Stomach (tissue), 9 donors: ENCODE results near the gene GRHL3. TPM values are rescaled to one million over a fixed set of nuclear protein-coding genes. Genes with fewer than 3 reads are reported as not detected.

Experiments
- DNase-seq, 2 donors: peaks; one replicate each; pipeline versions ENCODE4 v3.0.0 to v3.0.0-alpha.2; 2013 to 2019
- H3K27ac ChIP-seq, 5 donors: fragments of 200-600 bp in 4 of 5; sonication (generic) in 4 of 5; one replicate each; pipeline ENCODE4 v1.5.1; 2013 to 2019; ENCODE audit warnings: mild to moderate bottlenecking in 1 of 5, moderate library complexity in 1 of 5
- H3K27me3 ChIP-seq, 3 donors: fragments of 200-600 bp; sonication (generic); one replicate each; pipeline ENCODE4 v1.5.1; 2017 to 2019; ENCODE audit warnings: mixed run types in 1 of 3
- H3K36me3 ChIP-seq, 4 donors: fragments of 200-600 bp; sonication (generic); 1 replicate in 3 of 4; 2 replicates in 1 of 4; pipeline ENCODE4 v1.5.1; 2016 to 2019
- H3K4me1 ChIP-seq, 4 donors: fragments of 200-600 bp; sonication (generic); one replicate each; pipeline ENCODE4 v1.5.1; 2016 to 2019
- H3K4me3 ChIP-seq, 4 donors: fragments of 200-600 bp; sonication (generic) in 3 of 4; one replicate each; pipeline ENCODE4 v1.5.1; 2016 to 2019; ENCODE audit warnings: mild to moderate bottlenecking in 1 of 4
- H3K9me3 ChIP-seq, 4 donors: fragments of 200-600 bp; sonication (generic); one replicate each; pipeline ENCODE4 v1.5.1; 2016 to 2019
- CTCF ChIP-seq, 7 experiments: fragments of 450-650 bp in 4 of 7; fragments of 200-600 bp in 3 of 7; sonication (generic) in 3 of 7; IDR thresholded peaks; one replicate each; pipeline ENCODE4 v1.5.1; 2016 to 2019; ENCODE audit warnings: antibody characterized with exemption in 7 of 7, control low read depth in 2 of 7, mild to moderate bottlenecking in 1 of 7
- EP300 ChIP-seq: sonication (generic); formaldehyde crosslinking; IDR thresholded peaks from one replicate; pipeline ENCODE4 v1.6.1; 2017; ENCODE audit warnings: antibody characterized with exemption
- POLR2A ChIP-seq, 4 donors: fragments of 450-650 bp; IDR thresholded peaks; one replicate each; pipeline ENCODE4 v1.6.1; 2016; ENCODE audit warnings: antibody characterized with exemption in 4 of 4, control low read depth in 2 of 4, mild to moderate bottlenecking in 1 of 4, moderate library complexity in 1 of 4
- POLR2AphosphoS5 ChIP-seq, 3 donors: sonication (generic); formaldehyde crosslinking; IDR thresholded peaks; one replicate each; pipeline ENCODE4 v1.6.1; 2016; ENCODE audit warnings: antibody characterized with exemption in 3 of 3
- WGBS, 5 donors: extraction: QIAGEN DNeasy Blood & Tissue Kit in 3 of 5; methylation state at CpG; one replicate each; pipeline versions ENCODE4 v1.1.5 to v1.1.7; 2013 to 2018; 5-methylcytosine and 5-hydroxymethylcytosine counted together
- intact Hi-C: fragments of 100-400 bp; cut with DNase I; formaldehyde crosslinking; loops from one replicate; pipeline ENCODE4 v1.15.1; 2023; ENCODE audit warnings: low total_unique reads
- polyA plus RNA-seq, 3 donors: library from polyadenylated mRNA; stranded (reverse); fragments of 200-250 nt; gene quantifications; one replicate each; pipeline ENCODE4 v1.2.3, GENCODE V29; 2013
- total RNA-seq, 5 donors: library from RNA; depleted of rRNA; stranded (reverse); fragments of >200 nt; gene quantifications; one replicate each; pipeline versions ENCODE4 v1.1.0 to v1.2.3, GENCODE V29; 2014 to 2016
- donor health status: healthy with polysubstance abuse.
- donor health status: Bipolar disorder and iron deficiency.
- donor health status: healthy.

The GRHL3 gene
- total and polyA plus RNA-seq, 8 donors, result 0.19 to 13.9 (median 0.67) TPM; not detected in 4

- H3K4me1 ChIP-seq, result peaks cover 0 to 16% (median 10%) of the 10 kb centered on the region in 4 donors
- no peaks in the 10 kb centered on the region for H3K27me3 ChIP-seq
- intact Hi-C loops, result no loop called here
- DNase-seq, result no peak
- H3K4me3 ChIP-seq, result no peak overlapping the region
- TF ChIP-seq POLR2AphosphoS5 (IDR thresholded peaks at IDR 0.05) (no peak), POLR2A (IDR thresholded peaks at IDR 0.05) (no peak), CTCF (IDR thresholded peaks at IDR 0.05) (no peak), EP300 (no peak)
- H3K27ac ChIP-seq, result no peak overlapping the region
- WGBS, 5 donors, result 90 to 97% (median 97%) methylated on average over 3 of the region's 3 CpGs
- peaks cover 5 to 36% (median 32%) of the 10 kb centered on the region in 4 donors for H3K36me3 ChIP-seq
- H3K9me3 ChIP-seq, result no peaks in the 10 kb centered on the region
Measured at GRCh38 chr1:24361811-24362210, 42.7 kb downstream of the GRHL3 start.

- 90 to 99% (median 94%) methylated on average over 2 of the region's 2 CpGs for whole genome bisulfite sequencing, 5 donors
- no peak for DNase-seq
- Histone ChIP-seq H3K36me3 (peaks cover 5 to 35% (median 32%) of the 10 kb centered on the region in 4 donors), H3K4me3 (no peak overlapping the region), H3K27me3 (no peaks in the 10 kb centered on the region), H3K27ac (no peak overlapping the region), H3K4me1 (peaks cover 0 to 16% (median 10%) of the 10 kb centered on the region in 4 donors), H3K9me3 (no peaks in the 10 kb centered on the region)
- intact Hi-C loops, result no loop called here
- TF ChIP-seq EP300 (no peak), POLR2AphosphoS5 (IDR thresholded peaks at IDR 0.05) (no peak), CTCF (IDR thresholded peaks at IDR 0.05) (no peak), POLR2A (IDR thresholded peaks at IDR 0.05) (no peak)
Measured at GRCh38 chr1:24362396-24362795, 43.2 kb downstream of the GRHL3 start.

- no peak for DNase-seq
- H3K36me3 ChIP-seq, result peaks cover 0 to 29% (median 25%) of the 10 kb centered on the region in 4 donors
- H3K27ac ChIP-seq, result no peak overlapping the region
- no peak for TF ChIP-seq POLR2AphosphoS5 (IDR thresholded peaks at IDR 0.05)
- H3K27me3 ChIP-seq, result no peaks in the 10 kb centered on the region
- H3K4me1 ChIP-seq, result peaks cover 0 to 16% (median 10%) of the 10 kb centered on the region in 4 donors
- intact Hi-C loops, result no loop called here
- 68 to 84% (median 79%) methylated on average over 4 of the region's 4 CpGs for WGBS, 5 donors
- H3K9me3 ChIP-seq, result no peaks in the 10 kb centered on the region
- no peak overlapping the region for H3K4me3 ChIP-seq
Measured at GRCh38 chr1:24362982-24363614, 43.9 kb downstream of the GRHL3 start.

GRCh38 chr1:24363994-24364393, 44.8 kb downstream of the GRHL3 start:
- H3K4me3 ChIP-seq, result no peak overlapping the region
- WGBS, 5 donors, result 87 to 90% (median 88%) methylated on average over 7 of the region's 7 CpGs
- H3K9me3 ChIP-seq, result no peaks in the 10 kb centered on the region
- H3K4me1 ChIP-seq, result peaks cover 0 to 16% (median 10%) of the 10 kb centered on the region in 4 donors
- DNase-seq, result no peak
- no peak overlapping the region for H3K27ac ChIP-seq
- H3K27me3 ChIP-seq, result no peaks in the 10 kb centered on the region
- intact Hi-C loops, result no loop called here
- peaks cover 0 to 27% (median 22%) of the 10 kb centered on the region in 4 donors for H3K36me3 ChIP-seq
- TF ChIP-seq POLR2A (IDR thresholded peaks at IDR 0.05) (no peak), POLR2AphosphoS5 (IDR thresholded peaks at IDR 0.05) (no peak), CTCF (IDR thresholded peaks at IDR 0.05) (no peak), EP300 (no peak)

GRCh38 chr1:24364605-24364974, 45.4 kb downstream of the GRHL3 start:
- 34 to 53% (median 41%) methylated on average over 2 of the region's 2 CpGs for WGBS, 5 donors
- Histone ChIP-seq H3K9me3 (no peaks in the 10 kb centered on the region), H3K4me1 (peaks cover 0 to 16% (median 10%) of the 10 kb centered on the region in 4 donors), H3K27me3 (no peaks in the 10 kb centered on the region), H3K36me3 (peaks cover 0 to 26% (median 22%) of the 10 kb centered on the region in 4 donors), H3K27ac (peak overlapping the region in 2 of 5 donors; percentile 7 to 13), H3K4me3 (no peak overlapping the region)
- TF ChIP-seq CTCF (IDR thresholded peaks at IDR 0.05) (no peak), POLR2AphosphoS5 (IDR thresholded peaks at IDR 0.05) (no peak), EP300 (no peak), POLR2A (IDR thresholded peaks at IDR 0.05) (no peak)
- intact Hi-C loops, result no loop called here
- DNase-seq, result no peak
